GM12878 (cell line): ENCODE data around the gene DNAH8. TPM values are rescaled to one million over a fixed set of nuclear protein-coding genes. Genes with fewer than 3 reads are reported as not detected.

ENCODE experiments used
- ATAC-seq: fragments of 200-7000 bp; cut with Tn5 transposase; 3 replicates; pipeline ENCODE4 v1.9.1; 2020; ENCODE audit warnings: mild to moderate bottlenecking, moderate library complexity
- BruUV-seq: library from RNA; stranded (reverse); fragments of 400-500 nt; replicated peaks from 2 replicates; lab custom pipeline; 2021; lab: Mats Ljungman, UMichigan
- CTCF ChIA-PET: fragments of 300-600 bp; sonication (Branson Sonifier 250); formaldehyde crosslinking; extraction: SDS; loops from one replicate; lab custom pipeline; 2021; ENCODE audit warnings: inconsistent platforms; lab: Yijun Ruan, JAX
- POLR2A ChIA-PET: fragments of 350-600 bp; formaldehyde crosslinking; extraction: SDS; loops from one replicate; lab custom pipeline; 2021; ENCODE audit warnings: inconsistent platforms; lab: Charles Lee
- RAD21 ChIA-PET: fragments of 300-600 bp; sonication (Branson Sonifier 250); formaldehyde crosslinking; loops from one replicate; lab custom pipeline; 2023; ENCODE audit warnings: antibody characterized with exemption; ENCODE audit not compliant: unreplicated experiment; lab: Charles Lee
- SMC1A ChIA-PET: fragments of 300-600 bp; sonication (Branson Sonifier 250); formaldehyde crosslinking; loops from one replicate; lab custom pipeline; 2023; ENCODE audit not compliant: unreplicated experiment, uncharacterized antibody; lab: Charles Lee
- DNase-seq: peaks from one replicate; pipeline ENCODE4 v3.0.0-alpha.2; 2011; ENCODE audit warnings: low read depth, low spot score
- FAIRE-seq: peaks from 3 replicates; lab custom pipeline; 2011; peaks lifted over from hg19 to GRCh38; lab: Jason Lieb, UNC
- H2AFZ ChIP-seq: 2 replicates; pipeline ENCODE4 v1.6.0; 2011; ENCODE audit warnings: low read depth, low read length, control low read depth; ENCODE audit not compliant: control insufficient read depth
- H3K27ac ChIP-seq: 2 replicates; pipeline ENCODE4 v1.5.1; 2011; ENCODE audit warnings: control low read depth; ENCODE audit not compliant: control insufficient read depth, insufficient read depth
- H3K27me3 ChIP-seq, 2 experiments: replicated peaks in 1 of 2; 2 replicates each; pipeline versions ENCODE4 v1.6.0 to v1.6.1; 2011; ENCODE audit warnings: low read length in 1 of 2; ENCODE audit not compliant: control insufficient read depth in 2 of 2, insufficient read depth in 2 of 2
- H3K36me3 ChIP-seq, 2 experiments: 2 replicates each; pipeline ENCODE4 v1.5.1; 2011; ENCODE audit warnings: low read length in 1 of 2; ENCODE audit not compliant: control insufficient read depth in 2 of 2, insufficient read depth in 2 of 2
- H3K4me1 ChIP-seq: 2 replicates; pipeline ENCODE4 v1.6.1; 2011; ENCODE audit warnings: mild to moderate bottlenecking, low read length, moderate library complexity, mixed read lengths; ENCODE audit not compliant: control insufficient read depth, insufficient read depth
- H3K4me2 ChIP-seq: 2 replicates; pipeline ENCODE4 v1.6.0; 2011; ENCODE audit warnings: control low read depth; ENCODE audit not compliant: control insufficient read depth, insufficient read depth
- H3K4me3 ChIP-seq: fragments of 200-600 bp; sonication (generic); 2 replicates; pipeline ENCODE4 v1.5.1; 2016
- H3K79me2 ChIP-seq: 2 replicates; pipeline ENCODE4 v1.6.0; 2011; ENCODE audit warnings: low read length; ENCODE audit not compliant: control insufficient read depth, insufficient read depth
- H3K9ac ChIP-seq: 2 replicates; pipeline ENCODE4 v1.8.0; 2011; ENCODE audit warnings: low read length, control low read depth, mixed read lengths; ENCODE audit not compliant: control insufficient read depth, insufficient read depth
- H3K9me3 ChIP-seq: replicated peaks from 3 replicates; pipeline ENCODE4 v1.5.1; 2011; ENCODE audit warnings: mild to moderate bottlenecking, low read length; ENCODE audit not compliant: control insufficient read depth, insufficient read depth
- H4K20me1 ChIP-seq: 2 replicates; pipeline ENCODE4 v1.6.0; 2011; ENCODE audit not compliant: control insufficient read depth, insufficient read depth
- CBX3 ChIP-seq: fragments of 200-600 bp; sonication (generic); IDR thresholded peaks from 2 replicates; pipeline ENCODE4 v1.6.1; 2016; ENCODE audit warnings: low read depth, borderline replicate concordance
- CHD1 ChIP-seq: IDR thresholded peaks from 2 replicates; pipeline ENCODE4 v1.6.1; 2012; ENCODE audit warnings: low read depth, low read length, improper control_type of control experiment
- DPF2 ChIP-seq: fragments of 450-650 bp; IDR thresholded peaks from 2 replicates; pipeline ENCODE4 v1.6.1; 2017; ENCODE audit warnings: mild to moderate bottlenecking
- FOXK2 ChIP-seq: fragments of 450-650 bp; IDR thresholded peaks from 2 replicates; pipeline ENCODE4 v1.6.1; 2017; ENCODE audit warnings: mild to moderate bottlenecking, moderate library complexity
- HDGF ChIP-seq: fragments of 450-650 bp; IDR thresholded peaks from 2 replicates; pipeline ENCODE4 v1.6.1; 2016; ENCODE audit warnings: antibody characterized with exemption
- JUNB ChIP-seq: IDR thresholded peaks from 2 replicates; pipeline ENCODE4 v1.6.1; 2016; ENCODE audit warnings: antibody characterized with exemption, mild to moderate bottlenecking
- NFYB ChIP-seq: IDR thresholded peaks from 2 replicates; pipeline ENCODE4 v1.6.1; 2011; ENCODE audit warnings: low read depth, mild to moderate bottlenecking, low read length, improper control_type of control experiment, moderate library complexity; ENCODE audit not compliant: insufficient read depth
- RBBP5 ChIP-seq: fragments of 200-600 bp; sonication (generic); conservative IDR thresholded peaks from 2 replicates; pipeline ENCODE4 v1.6.1; 2016
- SPI1 ChIP-seq: IDR thresholded peaks from 2 replicates; pipeline ENCODE4 v1.6.1; 2011; ENCODE audit warnings: low read depth, mild to moderate bottlenecking, low read length, moderate library complexity, borderline replicate concordance; ENCODE audit not compliant: insufficient read depth
- TARDBP ChIP-seq: IDR thresholded peaks from 2 replicates; pipeline ENCODE4 v1.6.1; 2016; ENCODE audit warnings: borderline replicate concordance
- ZNF217 ChIP-seq: fragments of 450-650 bp; IDR thresholded peaks from 2 replicates; pipeline ENCODE4 v1.6.1; 2017; ENCODE audit warnings: antibody characterized with exemption, mild to moderate bottlenecking
- ZNF24 ChIP-seq: fragments of 450-650 bp; IDR thresholded peaks from 2 replicates; pipeline ENCODE4 v1.6.1; 2017; ENCODE audit warnings: antibody characterized with exemption, mild to moderate bottlenecking
- WGBS: methylation state at CpG from one replicate; pipeline ENCODE4 v1.1.6; 2016; ENCODE audit warnings: low lambda C conversion rate; ENCODE audit not compliant: insufficient replicate concordance, insufficient coverage; ENCODE audit errors: missing lambda C conversion rate; 5-methylcytosine and 5-hydroxymethylcytosine counted together
- in situ Hi-C: fragments of 300-500 bp; cut with MboI; formaldehyde crosslinking; loops from 9 replicates; pipeline ENCODE4 v1.14.3; 2018; ENCODE audit warnings: mixed read lengths
- intact Hi-C: fragments of 100-400 bp; cut with micrococcal nuclease; formaldehyde crosslinking; loops from one replicate; pipeline ENCODE4 v1.14.2; 2022; ENCODE audit not compliant: unreplicated experiment
- polyA plus RNA-seq, 11 experiments: library from polyadenylated mRNA; depleted of rRNA in 4 of 11; unstranded in 6 of 11; stranded (reverse) in 5 of 11; fragments of >200 nt; fragmentation: Nextera tagmentation in 4 of 11; fragmentation: Illumina TruSeq in 1 of 11; extraction: Ambion mirVana in 4 of 11; extraction: Trizol in 1 of 11; gene quantifications; 1 replicate in 1 of 11; 2 replicates in 10 of 11; pipeline versions ENCODE4 v1.2.1 to v1.2.3, GENCODE V29; 2011 to 2016; ENCODE audit warnings: inconsistent platforms in 2 of 11, missing spikeins in 2 of 11, low read depth in 1 of 11
- total RNA-seq, 4 experiments: library from RNA; depleted of rRNA in 3 of 4; stranded (reverse); fragments of >200 nt in 3 of 4; fragmentation: Illumina TruSeq in 1 of 4; extraction: Trizol in 1 of 4; gene quantifications; 2 replicates each; pipeline versions ENCODE4 v1.2.1 to v1.2.3, GENCODE V29; 2013 to 2021
- TF ChIP-seq, protein P1 (sequence below): fragments of 450-650 bp; formaldehyde crosslinking; IDR thresholded peaks from 2 replicates; pipeline ENCODE4 v1.4.0; 2022; ENCODE audit warnings: mild to moderate bottlenecking, moderate library complexity
- TF ChIP-seq, protein P2 (sequence below): fragments of 450-650 bp; conservative IDR thresholded peaks from 2 replicates; pipeline ENCODE4 v1.6.1; 2017; ENCODE audit warnings: mild to moderate bottlenecking, moderate library complexity
- TF ChIP-seq, protein P3 (sequence below): fragments of 450-650 bp; IDR thresholded peaks from 2 replicates; pipeline ENCODE4 v1.6.1; 2017; ENCODE audit warnings: borderline replicate concordance

DNAH8 gene
- total and polyA plus RNA-seq, 10 of the 15 experiments (the other 5 are each of a cell fraction or from before 2014, with no cell fraction given): 0.02 to 0.34 (median 0.10) TPM; not detected in 3

DNA sequence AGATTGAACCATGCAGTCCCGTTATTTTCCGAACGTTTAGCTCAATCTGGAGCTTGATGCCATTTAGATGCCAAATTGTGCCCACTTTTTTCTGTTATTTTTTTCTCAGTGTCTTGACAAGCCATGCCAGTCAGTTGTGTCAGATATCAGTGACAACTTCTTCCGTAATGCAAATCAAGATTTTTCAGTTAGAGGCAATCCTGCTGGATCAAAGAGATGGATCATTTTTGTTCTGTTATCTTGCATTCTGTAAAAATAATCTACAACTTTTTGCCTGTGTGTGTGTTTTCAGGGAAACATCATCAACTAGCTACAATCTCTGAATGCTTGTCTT lies 302.4 kb downstream of the DNAH8 start (continued):
- no peak for TF ChIP-seq HDGF
- TF ChIP-seq FOXK2: no peak
- no peak for TF ChIP-seq TARDBP
- TF ChIP-seq RBBP5: no peak
- TF ChIP-seq, all 136 proteins: peak for 0

DNA sequence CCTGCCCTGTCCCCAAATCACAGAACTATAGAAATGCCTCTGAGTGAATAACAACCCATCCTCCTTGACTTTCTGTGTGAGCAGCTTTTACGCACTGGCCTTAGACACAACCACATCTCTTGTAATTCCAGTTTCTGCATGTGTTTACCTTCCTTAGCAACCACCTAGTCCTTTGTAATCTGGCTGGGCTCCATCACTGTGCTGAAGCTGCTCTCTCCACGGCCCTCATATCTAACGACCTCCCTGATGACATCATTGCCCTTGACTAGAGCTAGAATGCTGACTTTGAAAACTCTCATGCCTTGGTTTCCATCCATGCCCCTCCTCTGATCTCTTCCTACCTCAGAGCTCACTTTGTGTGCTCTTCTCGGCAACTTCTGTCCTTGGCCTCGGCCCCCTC lies 303.0 kb downstream of the DNAH8 start:
- WGBS: 30% methylated on average over 5 of the region's 5 CpGs

More for the DNA sequence above, 303.0 kb downstream of the DNAH8 start:
- Histone ChIP-seq H3K36me3 (no peaks in the 10 kb centered on the region), H3K27ac (no peak overlapping the region), H3K9me3 (no peaks in the 10 kb centered on the region; the same call in 2 of the 3 replicates), H2AFZ (no peak overlapping the region), H3K4me2 (no peak overlapping the region), H3K4me1 (no peaks in the 10 kb centered on the region), H3K4me3 (no peak overlapping the region), H3K9ac (no peak overlapping the region), H3K79me2 (no peaks in the 10 kb centered on the region), H3K27me3 (peaks cover 0 to 1% of the 10 kb centered on the region in 2 experiments; a peak in 2 of 4 replicates), H4K20me1 (no peaks in the 10 kb centered on the region)
- CTCF ChIA-PET: interaction anchor here (1.0 to 2.8 kb wide), 2 partner anchors 12 to 15 kb away, joined by 3 to 13 read pairs; no protein-coding TSS in a partner anchor
- in situ Hi-C loops (no loop called here), intact Hi-C loops (no loop called here)
- ATAC-seq (no peak), FAIRE-seq (no peak), DNase-seq (no peak)
- TF ChIP-seq, protein P1, sequence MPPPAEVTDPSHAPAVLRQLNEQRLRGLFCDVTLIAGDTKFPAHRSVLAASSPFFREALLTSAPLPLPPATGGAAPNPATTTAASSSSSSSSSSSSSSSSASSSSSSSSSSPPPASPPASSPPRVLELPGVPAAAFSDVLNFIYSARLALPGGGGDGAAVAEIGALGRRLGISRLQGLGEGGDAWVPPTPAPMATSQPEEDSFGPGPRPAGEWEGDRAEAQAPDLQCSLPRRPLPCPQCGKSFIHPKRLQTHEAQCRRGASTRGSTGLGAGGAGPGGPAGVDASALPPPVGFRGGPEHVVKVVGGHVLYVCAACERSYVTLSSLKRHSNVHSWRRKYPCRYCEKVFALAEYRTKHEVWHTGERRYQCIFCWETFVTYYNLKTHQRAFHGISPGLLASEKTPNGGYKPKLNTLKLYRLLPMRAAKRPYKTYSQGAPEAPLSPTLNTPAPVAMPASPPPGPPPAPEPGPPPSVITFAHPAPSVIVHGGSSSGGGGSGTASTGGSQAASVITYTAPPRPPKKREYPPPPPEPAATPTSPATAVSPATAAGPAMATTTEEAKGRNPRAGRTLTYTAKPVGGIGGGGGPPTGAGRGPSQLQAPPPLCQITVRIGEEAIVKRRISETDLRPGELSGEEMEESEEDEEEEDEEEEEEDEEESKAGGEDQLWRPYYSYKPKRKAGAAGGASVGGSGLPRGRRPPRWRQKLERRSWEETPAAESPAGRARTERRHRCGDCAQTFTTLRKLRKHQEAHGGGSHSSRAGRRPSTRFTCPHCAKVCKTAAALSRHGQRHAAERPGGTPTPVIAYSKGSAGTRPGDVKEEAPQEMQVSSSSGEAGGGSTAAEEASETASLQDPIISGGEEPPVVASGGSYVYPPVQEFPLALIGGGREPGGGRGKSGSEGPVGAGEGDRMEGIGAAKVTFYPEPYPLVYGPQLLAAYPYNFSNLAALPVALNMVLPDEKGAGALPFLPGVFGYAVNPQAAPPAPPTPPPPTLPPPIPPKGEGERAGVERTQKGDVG (CRISPR knock-in tag): no peak
- TF ChIP-seq, protein P2, sequence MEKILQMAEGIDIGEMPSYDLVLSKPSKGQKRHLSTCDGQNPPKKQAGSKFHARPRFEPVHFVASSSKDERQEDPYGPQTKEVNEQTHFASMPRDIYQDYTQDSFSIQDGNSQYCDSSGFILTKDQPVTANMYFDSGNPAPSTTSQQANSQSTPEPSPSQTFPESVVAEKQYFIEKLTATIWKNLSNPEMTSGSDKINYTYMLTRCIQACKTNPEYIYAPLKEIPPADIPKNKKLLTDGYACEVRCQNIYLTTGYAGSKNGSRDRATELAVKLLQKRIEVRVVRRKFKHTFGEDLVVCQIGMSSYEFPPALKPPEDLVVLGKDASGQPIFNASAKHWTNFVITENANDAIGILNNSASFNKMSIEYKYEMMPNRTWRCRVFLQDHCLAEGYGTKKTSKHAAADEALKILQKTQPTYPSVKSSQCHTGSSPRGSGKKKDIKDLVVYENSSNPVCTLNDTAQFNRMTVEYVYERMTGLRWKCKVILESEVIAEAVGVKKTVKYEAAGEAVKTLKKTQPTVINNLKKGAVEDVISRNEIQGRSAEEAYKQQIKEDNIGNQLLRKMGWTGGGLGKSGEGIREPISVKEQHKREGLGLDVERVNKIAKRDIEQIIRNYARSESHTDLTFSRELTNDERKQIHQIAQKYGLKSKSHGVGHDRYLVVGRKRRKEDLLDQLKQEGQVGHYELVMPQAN: no peak
- TF ChIP-seq DPF2 (no peak), JUNB (no peak), ZNF217 (no peak), CBX3 (no peak), SPI1 (no peak), ZNF24 (no peak), CHD1 (no peak), NFYB (no peak)
- TF ChIP-seq, protein P3, sequence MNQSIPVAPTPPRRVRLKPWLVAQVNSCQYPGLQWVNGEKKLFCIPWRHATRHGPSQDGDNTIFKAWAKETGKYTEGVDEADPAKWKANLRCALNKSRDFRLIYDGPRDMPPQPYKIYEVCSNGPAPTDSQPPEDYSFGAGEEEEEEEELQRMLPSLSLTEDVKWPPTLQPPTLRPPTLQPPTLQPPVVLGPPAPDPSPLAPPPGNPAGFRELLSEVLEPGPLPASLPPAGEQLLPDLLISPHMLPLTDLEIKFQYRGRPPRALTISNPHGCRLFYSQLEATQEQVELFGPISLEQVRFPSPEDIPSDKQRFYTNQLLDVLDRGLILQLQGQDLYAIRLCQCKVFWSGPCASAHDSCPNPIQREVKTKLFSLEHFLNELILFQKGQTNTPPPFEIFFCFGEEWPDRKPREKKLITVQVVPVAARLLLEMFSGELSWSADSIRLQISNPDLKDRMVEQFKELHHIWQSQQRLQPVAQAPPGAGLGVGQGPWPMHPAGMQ: no peak
- RAD21 ChIA-PET: no interaction called here
- SMC1A ChIA-PET: interaction anchor here (0.7 to 2.0 kb wide), 2 partner anchors 8 to 11 kb away, joined by 4 to 6 read pairs; no protein-coding TSS in a partner anchor
- no TSS peak for BruUV-seq
- POLR2A ChIA-PET: no interaction called here
